Stimulated activated CD8-positive, alpha-beta memory T cell treated with anti-CD3 and anti-CD28 coated beads, Interleukin-4, amount 100 ng/mL, for 1 hour (primary cell): Measurements from ENCODE around the gene FAM168A.

Experiments used
- DNase-seq, 2 donors: peaks; one replicate each; pipeline ENCODE4 v3.0.0-alpha.2; 2020; ENCODE audit warnings: low read depth in 2 of 2, low spot score in 1 of 2

The FAM168A gene

GRCh38 chr11:73404506-73405145, 193.3 kb downstream of the FAM168A start:
- no peak for DNase-seq

- DNase-seq = no peak
Observed at GRCh38 chr11:73404048-73404447, 193.9 kb downstream of the FAM168A start.

- no peak for DNase-seq
Observed at GRCh38 chr11:73403541-73403940, 194.4 kb downstream of the FAM168A start.

GRCh38 chr11:73402834-73403185, 195.1 kb downstream of the FAM168A start:
- no peak for DNase-seq

- DNase-seq = no peak
Observed at GRCh38 chr11:73401924-73402833, 195.7 kb downstream of the FAM168A start.

- no peak for DNase-seq
Observed at GRCh38 chr11:73401217-73401923, 196.5 kb downstream of the FAM168A start.

GRCh38 chr11:73400293-73400692, 197.6 kb downstream of the FAM168A start:
- no peak for DNase-seq

- DNase-seq = no peak
Observed at GRCh38 chr11:73399636-73400035, 198.3 kb downstream of the FAM168A start.

- no peak for DNase-seq
Observed at GRCh38 chr11:73399159-73399590, 198.7 kb downstream of the FAM168A start.

GRCh38 chr11:73398721-73399120, 199.2 kb downstream of the FAM168A start:
- no peak for DNase-seq

GRCh38 chr11:73398132-73398526, 199.8 kb downstream of the FAM168A start:
- DNase-seq = no peak

- DNase-seq = no peak
Observed at GRCh38 chr11:73397468-73398131, 200.3 kb downstream of the FAM168A start.

GRCh38 chr11:73396985-73397384, 200.9 kb downstream of the FAM168A start:
- no peak for DNase-seq

- no peak for DNase-seq
Observed at GRCh38 chr11:73396251-73396930, 201.5 kb downstream of the FAM168A start.

GRCh38 chr11:73395297-73396208, 202.4 kb downstream of the FAM168A start:
- no peak for DNase-seq

GRCh38 chr11:73394416-73395296, 203.3 kb downstream of the FAM168A start:
- DNase-seq = no peak

- DNase-seq = peak; percentile 33 to 35
Observed at GRCh38 chr11:73393479-73394415, 204.2 kb downstream of the FAM168A start.

GRCh38 chr11:73393011-73393380, 204.9 kb downstream of the FAM168A start:
- DNase-seq = no peak
